Testis (tissue), 3 donors: ENCODE data around the gene MN1. TPM values are rescaled to one million over a fixed set of nuclear protein-coding genes. Genes with fewer than 3 reads are reported as not detected.

ENCODE experiments used
- DNase-seq: peaks from one replicate; pipeline ENCODE4 v3.0.0-alpha.2; 2019
- H3K27ac ChIP-seq, 2 donors: fragments of 200-600 bp; sonication (generic); one replicate each; pipeline ENCODE4 v1.5.1; 2019
- H3K27me3 ChIP-seq: fragments of 200-600 bp; sonication (generic); one replicate; pipeline ENCODE4 v1.5.1; 2019
- H3K36me3 ChIP-seq: fragments of 200-600 bp; sonication (generic); one replicate; pipeline ENCODE4 v1.5.1; 2017; ENCODE audit warnings: low read depth; ENCODE audit errors: missing control alignments
- H3K4me1 ChIP-seq: fragments of 200-600 bp; sonication (generic); one replicate; pipeline ENCODE4 v1.5.1; 2019
- H3K4me3 ChIP-seq, 2 donors: fragments of 200-600 bp; sonication (generic); one replicate each; pipeline ENCODE4 v1.5.1; 2017 to 2019
- H3K9me3 ChIP-seq: fragments of 200-600 bp; sonication (generic); one replicate; pipeline ENCODE4 v1.5.1; 2017
- CTCF ChIP-seq, 3 experiments: fragments of 450-650 bp in 2 of 3; fragments of 200-600 bp in 1 of 3; sonication (generic) in 1 of 3; IDR thresholded peaks; one replicate each; pipeline ENCODE4 v1.5.1; 2016 to 2019; ENCODE audit warnings: antibody characterized with exemption in 3 of 3, mild to moderate bottlenecking in 2 of 3, moderate library complexity in 1 of 3
- POLR2A ChIP-seq: fragments of 450-650 bp; IDR thresholded peaks from one replicate; pipeline ENCODE4 v1.6.1; 2017; ENCODE audit warnings: antibody characterized with exemption, mild to moderate bottlenecking, moderate library complexity
- WGBS, 2 donors: methylation state at CpG; one replicate each; pipeline ENCODE4 v1.1.5; 2018; 5-methylcytosine and 5-hydroxymethylcytosine counted together
- intact Hi-C: fragments of 100-400 bp; cut with DNase I; formaldehyde crosslinking; loops from one replicate; pipeline ENCODE4 v1.15.1; 2023; ENCODE audit warnings: low total_unique reads
- polyA plus RNA-seq: library from polyadenylated mRNA; stranded (reverse); fragments of 350-450 nt; fragmentation: Illumina TruSeq; extraction: RNeasy Lipid Tissue Mini Kit (QIAGEN cat#74804); gene quantifications from one replicate; pipeline ENCODE4 v1.2.3, GENCODE V29; 2014; ENCODE audit warnings: low read depth, low replicate concordance; ENCODE audit not compliant: insufficient read depth
- total RNA-seq, 2 donors: library from RNA; depleted of rRNA; stranded (reverse); fragments of >200 nt; gene quantifications; one replicate each; pipeline ENCODE4 v1.2.3, GENCODE V29; 2016

The MN1 gene
- total and polyA plus RNA-seq, 3 donors from 2014 or later, result 3.2 to 5.6 (median 4.3) TPM

- H3K36me3 ChIP-seq, result no peaks in the 10 kb centered on the region
- intact Hi-C loops, result no loop called here
- H3K27ac ChIP-seq, result peak overlapping the region in 1 of 2 donors; percentile 65
- peak overlapping the region; percentile 0 to 2 for H3K4me3 ChIP-seq
- whole genome bisulfite sequencing, 2 donors, result 48 to 66% methylated on average over 12 of the region's 12 CpGs
- DNase-seq, result no peak
- TF ChIP-seq CTCF (IDR thresholded peaks at IDR 0.05) (no peak), POLR2A (no peak)
- H3K4me1 ChIP-seq, result no peaks in the 10 kb centered on the region
- H3K27me3 ChIP-seq, result no peaks in the 10 kb centered on the region
- H3K9me3 ChIP-seq, result no peaks in the 10 kb centered on the region
Measured at GRCh38 chr22:27785831-27786230, 15.7 kb downstream of the MN1 start.

- intact Hi-C loops, result no loop called here
- WGBS, 2 donors, result 67 to 90% methylated on average over 4 to 6 of the region's 6 CpGs
- no peak overlapping the region for H3K4me3 ChIP-seq
- H3K9me3 ChIP-seq, result no peaks in the 10 kb centered on the region
- no peaks in the 10 kb centered on the region for H3K27me3 ChIP-seq
- peak overlapping the region in 1 of 2 donors; percentile 65 for H3K27ac ChIP-seq
- H3K36me3 ChIP-seq, result no peaks in the 10 kb centered on the region
- TF ChIP-seq POLR2A (no peak), CTCF (IDR thresholded peaks at IDR 0.05) (no peak)
- no peak for DNase-seq
- no peaks in the 10 kb centered on the region for H3K4me1 ChIP-seq
Measured at GRCh38 chr22:27784120-27784475, 17.5 kb downstream of the MN1 start.

DNA sequence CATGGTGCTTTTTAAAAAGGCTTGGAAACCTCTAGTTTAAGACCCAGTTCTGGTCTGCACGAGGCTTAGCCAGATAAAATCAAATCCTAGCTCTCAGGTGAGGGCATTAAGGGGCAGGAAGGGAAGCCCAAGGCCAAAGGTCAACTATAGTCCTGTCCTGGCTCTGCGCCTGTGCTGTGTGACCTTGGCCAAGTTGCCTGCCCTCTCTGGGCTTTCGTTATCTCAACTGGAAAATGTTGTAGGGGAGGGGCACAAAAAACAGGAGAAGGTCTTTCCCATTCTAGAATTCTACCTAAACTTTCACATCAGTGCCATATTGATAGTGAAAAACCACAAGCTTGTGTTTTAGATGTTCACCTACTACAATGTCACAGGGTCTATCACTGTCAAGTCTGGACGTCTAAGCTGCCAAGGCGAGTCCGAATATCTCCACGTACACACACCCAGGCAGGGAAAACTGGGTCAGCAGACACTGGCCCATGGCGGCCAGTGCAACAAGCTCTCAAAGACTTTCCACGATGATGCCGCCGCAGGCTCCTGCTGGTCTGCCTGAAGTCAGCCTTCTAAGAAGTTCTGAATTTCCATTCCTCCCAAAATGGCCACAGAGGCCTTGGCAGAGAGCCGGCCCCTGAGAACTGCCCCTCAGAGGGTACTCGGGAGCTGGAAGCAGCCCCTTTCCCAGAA, 18.0 kb downstream of the MN1 start:
- TF ChIP-seq POLR2A (no peak), CTCF (IDR thresholded peaks at IDR 0.05) (no peak)
- Histone ChIP-seq H3K27me3 (no peaks in the 10 kb centered on the region), H3K4me1 (no peaks in the 10 kb centered on the region), H3K4me3 (no peak overlapping the region), H3K27ac (peak overlapping the region in 1 of 2 donors; percentile 65), H3K36me3 (no peaks in the 10 kb centered on the region), H3K9me3 (no peaks in the 10 kb centered on the region)
- no peak for DNase-seq
- WGBS, 2 donors, result 80 to 87% methylated on average over 8 to 13 of the region's 13 CpGs
- intact Hi-C loops, result no loop called here

DNA sequence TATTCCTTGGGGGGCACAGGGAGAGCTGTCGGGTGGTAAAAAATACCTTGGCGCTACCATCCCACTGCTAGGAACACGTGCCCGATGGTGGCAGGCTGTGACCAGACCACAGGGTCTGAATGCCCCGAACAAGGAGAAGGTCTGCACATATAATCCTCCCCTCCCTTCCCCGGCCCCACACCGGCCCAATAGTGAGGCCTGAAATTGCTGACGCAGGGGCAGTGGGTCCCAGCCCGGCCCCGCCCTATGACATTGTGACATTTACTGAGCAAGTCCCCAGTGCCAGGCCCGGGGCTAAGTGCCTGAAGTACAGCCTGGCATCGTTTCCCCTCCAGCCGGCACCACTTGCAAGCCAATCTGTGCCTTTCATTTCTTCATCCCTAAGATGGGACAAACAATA, 19.5 kb downstream of the MN1 start:
- H3K36me3 ChIP-seq, result no peaks in the 10 kb centered on the region
- DNase-seq, result no peak
- H3K9me3 ChIP-seq, result no peaks in the 10 kb centered on the region
- intact Hi-C loops, result no loop called here
- no peak overlapping the region for H3K27ac ChIP-seq
- TF ChIP-seq CTCF (IDR thresholded peaks at IDR 0.05), result no peak
- no peak for TF ChIP-seq POLR2A
- H3K4me1 ChIP-seq, result no peaks in the 10 kb centered on the region
- WGBS, 2 donors, result 82 to 89% methylated on average over 13 of the region's 13 CpGs
- H3K27me3 ChIP-seq, result no peaks in the 10 kb centered on the region
- H3K4me3 ChIP-seq, result no peak overlapping the region

GRCh38 chr22:27780161-27780575, 21.4 kb downstream of the MN1 start:
- no peak for DNase-seq
- intact Hi-C loops, result no loop called here
- no peaks in the 10 kb centered on the region for H3K36me3 ChIP-seq
- no peaks in the 10 kb centered on the region for H3K9me3 ChIP-seq
- H3K4me1 ChIP-seq, result peaks cover 14% of the 10 kb centered on the region
- no peak overlapping the region for H3K4me3 ChIP-seq
- no peak for TF ChIP-seq CTCF (IDR thresholded peaks at IDR 0.05)
- no peak for TF ChIP-seq POLR2A
- H3K27me3 ChIP-seq, result no peaks in the 10 kb centered on the region
- 70 to 83% methylated on average over 9 of the region's 9 CpGs for WGBS, 2 donors
- no peak overlapping the region for H3K27ac ChIP-seq
